RPMI7951 (cell line): Measurements from ENCODE around the gene SLC25A13. TPM values are rescaled to one million over a fixed set of nuclear protein-coding genes. Genes with fewer than 3 reads are reported as not detected.
A peak's percentile ranks its signal among the peaks of the same experiment; 100 is the strongest.

ENCODE experiments used
- DNase-seq: peaks from one replicate; pipeline ENCODE4 v3.0.0-alpha.2; 2012; ENCODE audit warnings: low read depth
- total RNA-seq: library from RNA; depleted of rRNA; stranded (reverse); fragments of >200 nt; shearing (Covaris generic); gene quantifications from 2 replicates; pipeline ENCODE4 v1.2.3, GENCODE V29; 2014

SLC25A13 gene
- total RNA-seq, 1 experiment from 2014 or later, result 41.5 TPM

DNA sequence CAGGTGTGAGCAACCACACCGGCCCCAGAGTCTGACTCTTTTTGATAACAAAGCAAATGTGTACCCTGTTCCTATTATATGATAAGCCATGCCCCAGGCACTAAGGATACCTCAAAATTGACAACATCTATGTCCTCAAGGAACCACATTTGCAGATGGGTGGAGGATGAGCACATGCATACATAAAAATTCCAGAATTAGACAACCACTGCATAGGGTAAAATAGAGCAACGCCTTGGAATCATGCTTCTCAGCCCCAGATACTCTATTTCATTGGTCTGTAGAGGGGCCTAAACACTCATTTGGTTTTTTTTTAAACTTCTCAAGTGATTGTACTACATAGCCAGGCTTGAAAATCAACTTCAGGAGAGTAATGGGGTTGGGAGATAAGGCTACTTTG lies 78.7 kb downstream of the SLC25A13 start:
- DNase-seq, result no peak

DNA sequence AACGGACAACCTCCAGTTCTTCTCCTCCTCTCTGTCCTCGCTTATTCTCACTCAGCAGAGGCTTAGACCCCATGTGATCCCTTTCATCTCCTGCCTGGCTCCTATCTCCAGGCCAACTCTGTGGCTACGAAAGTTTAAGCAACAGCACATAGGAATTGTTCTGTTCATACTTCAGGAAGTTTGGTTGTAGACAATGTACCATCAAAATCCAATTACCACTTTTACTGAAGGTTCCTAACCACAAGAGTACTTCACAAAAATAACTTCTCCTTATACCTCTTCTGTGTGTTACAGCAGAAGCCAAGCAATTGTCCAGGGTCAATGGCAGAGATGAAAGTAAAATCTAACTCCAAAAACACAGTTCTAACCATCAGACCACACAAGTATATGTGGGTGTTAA lies 80.0 kb downstream of the SLC25A13 start:
- DNase-seq, result no peak

DNA sequence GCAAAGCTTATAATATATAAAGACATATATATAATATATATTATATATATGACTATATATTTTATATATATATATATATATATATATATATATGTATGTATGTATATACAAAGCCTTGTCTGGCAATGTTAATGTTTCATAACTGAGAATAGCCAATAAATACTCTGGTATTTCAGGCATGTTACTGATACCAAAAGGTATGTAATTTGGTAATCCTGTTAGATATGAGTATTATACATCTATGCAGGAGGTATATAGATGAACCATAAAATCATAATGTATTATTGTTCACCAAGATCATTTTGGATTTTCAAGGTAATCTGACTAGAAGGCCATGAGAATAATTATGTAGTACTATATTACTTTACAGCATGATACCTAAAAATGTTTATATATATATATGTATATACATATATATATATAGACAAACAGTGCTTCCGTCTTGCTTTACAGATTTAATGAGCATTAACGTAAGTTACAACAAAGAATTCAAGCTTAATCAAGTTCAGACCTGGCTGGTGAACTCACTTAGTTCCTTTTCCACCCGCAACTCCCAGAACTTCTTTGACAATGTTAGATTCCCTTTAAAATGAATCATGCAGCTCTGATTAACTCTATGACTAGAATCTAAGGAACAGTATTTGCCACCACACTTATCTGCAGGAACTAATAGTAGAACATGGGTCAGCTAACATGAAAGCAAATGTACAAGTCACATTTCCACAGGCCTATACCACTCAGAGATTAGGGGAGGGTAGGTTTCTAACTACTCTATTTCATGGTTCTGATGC lies 82.7 kb downstream of the SLC25A13 start:
- no peak for DNase-seq

DNA sequence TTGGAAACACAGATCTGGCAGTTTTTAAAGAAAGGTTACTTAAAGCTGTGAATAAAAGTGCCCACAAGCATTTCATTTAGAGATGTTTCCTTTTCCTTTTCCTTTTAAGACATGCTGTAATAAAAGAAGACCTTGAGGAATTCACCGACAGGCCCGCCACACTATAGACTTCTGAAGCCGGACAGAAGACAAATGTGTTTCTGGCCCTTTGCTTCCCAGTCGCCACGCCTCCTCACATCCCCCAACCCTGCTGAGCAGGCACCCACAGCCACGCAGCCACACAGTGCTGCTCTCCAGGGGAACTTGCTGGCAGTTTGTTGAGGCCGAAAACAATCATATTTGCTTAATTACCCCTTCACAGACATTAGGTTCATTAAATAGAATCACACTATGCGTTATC lies 83.4 kb downstream of the SLC25A13 start:
- no peak for DNase-seq

DNA sequence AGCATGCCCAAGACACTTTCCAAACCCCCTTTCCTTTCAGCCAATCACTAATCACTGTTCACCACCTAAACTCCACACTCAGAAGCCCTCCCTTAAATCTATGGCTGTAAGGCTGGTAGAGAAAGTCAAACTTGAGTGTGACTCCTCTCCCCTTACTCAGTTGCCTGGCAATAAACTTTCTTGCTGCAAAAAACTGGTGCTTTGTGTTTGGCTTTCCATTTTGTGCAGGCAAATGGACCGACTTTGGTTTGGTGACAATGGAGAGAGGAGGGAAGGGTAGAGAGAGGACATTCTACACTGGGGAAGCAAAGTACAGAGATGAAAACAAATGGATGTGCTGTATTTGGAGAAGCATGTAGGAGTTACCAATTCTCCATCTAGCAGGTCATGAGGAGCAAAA lies 84.9 kb downstream of the SLC25A13 start:
- DNase-seq, result no peak

DNA sequence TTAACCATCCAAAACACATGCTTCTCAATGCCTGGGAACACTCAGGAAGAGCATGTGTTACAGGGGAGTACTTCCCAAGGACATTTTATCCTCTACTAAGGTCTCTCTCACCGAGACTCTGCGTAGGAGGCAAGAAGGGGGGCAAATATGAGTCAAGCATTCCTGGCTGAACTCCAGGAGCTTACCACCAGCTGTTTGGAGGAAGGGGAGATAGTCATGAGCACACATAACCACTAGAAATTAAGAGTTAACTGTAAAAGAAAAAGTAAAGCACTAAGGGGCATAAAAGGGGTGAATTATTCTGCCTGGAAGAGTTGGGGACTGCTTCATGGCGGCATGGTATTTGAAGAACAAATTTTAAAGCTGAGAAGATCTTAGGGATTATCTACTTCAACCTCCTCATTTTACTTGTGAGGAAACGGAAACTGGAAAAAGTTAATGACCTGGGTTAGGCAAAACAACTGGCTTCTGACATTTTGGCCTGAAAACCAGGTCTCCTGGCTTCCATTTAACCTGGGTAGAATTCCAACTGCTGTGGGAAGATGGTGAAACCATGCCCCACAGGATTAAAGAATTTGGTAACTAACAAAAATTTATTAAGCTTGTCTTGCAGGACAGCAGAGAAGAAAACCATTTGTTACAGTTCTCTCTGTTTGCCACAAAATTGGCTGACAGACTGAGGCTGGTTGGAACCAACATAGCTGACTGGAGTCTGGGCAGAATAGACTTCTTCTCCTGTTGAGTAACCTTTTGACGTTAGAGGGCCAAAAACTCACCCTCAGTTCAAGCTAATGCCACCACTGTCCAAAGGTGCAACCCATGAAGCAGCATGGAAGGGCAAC lies 85.5 kb downstream of the SLC25A13 start:
- peak; percentile 94 for DNase-seq

DNA sequence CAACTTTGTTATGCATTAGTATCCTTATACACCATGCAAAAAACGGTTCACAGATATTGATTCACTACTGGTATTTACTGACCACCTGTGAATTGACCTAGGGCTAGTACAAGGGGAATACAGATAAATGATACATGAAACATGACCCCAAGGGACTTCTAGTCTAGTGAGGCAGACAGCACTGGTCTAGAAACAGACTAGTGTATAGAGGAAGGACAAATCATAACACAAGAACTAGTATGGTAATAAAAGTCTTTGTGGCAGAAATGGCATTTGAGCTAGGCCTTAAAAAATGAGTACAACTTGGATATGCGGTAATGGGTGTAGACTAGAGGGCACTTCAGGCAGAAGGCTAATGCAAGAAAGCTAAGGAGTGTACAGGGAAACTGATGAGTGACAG lies 86.6 kb downstream of the SLC25A13 start:
- no peak for DNase-seq

DNA sequence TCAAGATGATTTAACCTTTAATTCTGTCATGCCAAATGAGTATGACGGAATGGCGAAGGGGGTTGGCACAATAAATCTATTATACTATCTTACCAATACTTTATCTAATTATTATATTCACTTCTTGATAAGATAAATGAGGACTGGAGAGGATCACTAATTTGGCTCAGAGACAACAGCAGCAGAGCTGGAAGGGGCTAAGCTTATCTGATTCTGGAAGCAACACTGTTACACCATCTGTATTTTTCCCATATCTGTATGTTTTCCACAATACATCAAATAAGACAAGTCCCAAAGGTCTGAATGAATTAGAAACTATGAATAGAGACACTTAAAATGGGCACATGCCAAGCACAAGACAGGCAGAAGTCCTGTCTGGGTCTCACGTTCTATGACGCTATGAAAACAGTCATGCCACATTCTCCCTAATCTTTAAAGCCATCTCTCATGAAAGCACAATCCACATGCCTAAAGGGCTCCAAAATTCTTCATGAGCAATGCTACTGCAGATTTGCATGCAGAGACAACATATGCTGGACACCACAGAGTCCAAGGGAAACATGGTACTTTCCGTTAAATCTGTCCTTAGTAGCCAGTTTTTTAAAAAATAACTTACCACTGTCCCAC lies 88.3 kb downstream of the SLC25A13 start:
- DNase-seq, result no peak

DNA sequence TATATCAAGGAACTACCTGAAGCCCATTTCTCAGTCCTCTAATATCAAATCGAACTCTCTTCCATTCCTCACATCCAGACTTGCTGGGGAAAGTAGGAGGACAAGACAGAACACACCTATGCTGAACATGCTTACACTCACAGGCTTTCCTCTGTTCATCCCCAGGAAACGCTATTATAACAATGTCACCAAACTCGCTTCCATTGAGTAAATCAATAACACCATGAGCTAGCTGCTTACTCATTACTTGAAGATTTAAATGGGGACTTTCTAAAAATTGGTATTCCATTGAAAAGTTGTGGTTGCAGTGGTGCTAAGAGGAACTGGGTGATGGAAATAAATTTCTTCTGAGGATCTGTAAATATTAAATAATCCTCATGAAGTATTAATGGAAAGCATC lies 88.8 kb downstream of the SLC25A13 start:
- no peak for DNase-seq

DNA sequence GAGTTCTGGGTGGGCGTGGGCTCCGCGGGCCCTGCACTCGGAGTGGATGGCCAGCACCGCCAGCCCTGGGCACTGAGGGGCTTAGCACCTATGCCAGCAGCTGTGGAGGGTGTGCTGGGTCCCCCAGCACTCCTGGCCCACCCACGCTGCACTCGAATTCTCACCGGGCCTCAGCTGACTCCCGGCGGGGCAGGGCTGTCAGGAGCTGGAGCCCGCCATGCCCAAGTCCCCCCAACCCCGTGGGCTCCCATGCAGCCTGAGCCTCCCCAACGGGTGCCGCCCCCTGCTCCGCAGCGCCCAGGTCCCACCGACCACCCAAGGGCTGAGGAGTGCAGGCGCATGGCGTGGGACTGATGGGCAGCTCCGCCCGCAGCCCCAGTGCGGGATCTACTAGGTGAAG lies 93.1 kb downstream of the SLC25A13 start:
- DNase-seq, result no peak

DNA sequence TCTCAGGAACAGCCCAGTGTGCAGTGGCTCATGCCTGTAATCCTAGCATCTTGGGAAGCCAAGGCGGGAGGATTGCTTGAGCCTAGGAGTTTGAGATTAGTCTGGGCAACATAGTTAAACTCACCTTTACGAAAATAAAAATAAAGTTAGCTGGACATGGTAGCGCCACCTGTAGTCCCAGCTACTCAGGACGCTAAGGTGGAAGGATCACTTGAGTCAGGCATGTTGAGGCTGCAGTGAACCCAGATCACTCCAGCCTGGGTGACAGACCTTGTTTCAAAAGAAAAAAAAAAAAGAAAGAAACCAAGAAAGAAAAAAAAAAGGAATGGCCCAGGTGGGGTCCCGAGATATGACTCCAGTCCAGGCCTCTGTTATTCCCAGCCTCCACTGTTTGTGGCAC lies 96.6 kb downstream of the SLC25A13 start:
- no peak for DNase-seq

DNA sequence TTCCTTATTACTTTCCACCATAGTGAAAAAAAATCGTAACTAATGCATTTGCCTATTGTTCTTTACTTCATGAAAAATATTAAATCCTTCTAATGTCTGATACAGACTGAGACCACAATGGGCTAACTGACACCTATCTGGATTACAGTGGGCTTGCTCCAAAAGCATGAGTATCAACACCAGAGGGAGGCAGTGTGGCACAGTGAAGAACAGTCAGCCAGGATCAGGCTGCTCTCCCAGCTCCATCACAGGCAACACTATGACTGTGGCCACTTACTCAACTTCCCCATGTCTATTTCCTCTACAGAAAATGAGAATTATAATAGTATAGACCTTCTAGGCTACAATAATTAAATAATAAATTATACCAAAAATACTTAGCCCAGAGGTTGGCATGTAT lies 97.2 kb downstream of the SLC25A13 start:
- DNase-seq, result no peak

DNA sequence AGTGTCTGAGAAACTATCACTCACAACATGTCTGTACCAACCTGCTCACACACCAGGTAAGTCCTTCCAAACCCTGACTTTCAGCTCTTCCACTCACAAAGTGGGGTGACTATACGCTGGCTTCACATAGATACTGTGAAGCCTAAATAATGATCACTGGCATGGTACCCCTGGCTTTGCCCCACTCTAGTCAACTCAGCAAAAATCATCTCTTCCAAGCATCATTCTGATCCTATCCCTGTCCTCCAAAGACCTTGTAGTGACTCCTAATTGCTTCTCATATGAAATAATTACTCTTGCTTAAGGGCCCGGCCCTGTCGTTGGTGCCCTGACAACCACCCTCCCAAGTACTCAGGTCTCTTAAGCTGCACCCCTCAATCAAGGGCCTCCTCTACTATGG lies 97.8 kb downstream of the SLC25A13 start:
- no peak for DNase-seq

DNA sequence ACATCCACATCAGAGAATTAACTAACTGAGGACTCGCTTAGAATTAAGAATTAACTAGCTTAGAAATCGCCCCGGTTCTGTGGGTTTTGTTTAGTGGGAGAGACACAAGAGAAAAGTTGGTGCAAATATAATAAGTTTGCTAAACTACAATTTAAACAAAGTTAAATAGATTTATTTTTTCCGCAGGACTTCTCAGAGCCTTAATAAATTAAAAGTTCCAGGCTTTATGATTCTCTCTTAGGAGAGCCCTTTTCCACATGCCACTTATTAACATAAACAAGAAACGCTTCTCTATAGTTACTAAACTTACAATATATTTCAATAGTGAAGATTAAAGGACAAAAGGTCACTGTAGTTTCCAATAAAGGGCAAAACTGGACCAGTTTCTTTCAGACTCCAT lies 100.0 kb downstream of the SLC25A13 start:
- DNase-seq, result no peak

DNA sequence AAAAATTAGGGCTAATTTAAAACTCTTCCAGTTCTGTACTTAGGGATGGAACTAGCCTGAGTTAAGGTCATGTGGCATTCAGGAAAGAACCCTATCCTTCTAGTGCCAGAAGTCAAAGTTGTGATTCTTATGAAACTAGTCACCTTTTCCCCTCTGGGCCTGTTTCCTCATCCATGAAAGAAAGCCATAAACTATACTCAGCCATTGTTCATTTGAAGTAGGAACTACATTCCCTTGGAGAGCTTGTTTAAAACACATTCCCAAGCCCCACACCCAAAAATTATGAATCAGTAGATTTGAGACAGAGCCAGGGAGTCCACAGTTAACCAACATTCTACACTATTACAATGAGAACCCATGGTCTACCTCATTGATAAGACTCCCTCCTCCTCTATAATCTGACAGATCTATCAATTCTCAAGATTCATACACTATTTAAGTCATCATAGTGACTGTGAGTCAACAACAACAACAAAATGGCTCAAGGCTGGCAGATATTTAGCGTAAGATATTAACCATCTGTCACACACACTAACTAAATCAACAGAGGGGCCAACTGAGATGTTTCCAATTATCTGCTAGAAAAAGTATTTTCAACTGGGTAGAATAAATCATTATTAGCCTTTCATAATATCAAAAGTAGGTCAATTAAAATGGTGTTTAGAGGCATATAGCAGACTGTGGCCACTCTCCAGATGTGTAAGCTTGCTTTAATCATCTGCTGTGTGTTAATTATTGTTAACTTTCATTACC lies 102.3 kb downstream of the SLC25A13 start:
- DNase-seq, result peak; percentile 78

DNA sequence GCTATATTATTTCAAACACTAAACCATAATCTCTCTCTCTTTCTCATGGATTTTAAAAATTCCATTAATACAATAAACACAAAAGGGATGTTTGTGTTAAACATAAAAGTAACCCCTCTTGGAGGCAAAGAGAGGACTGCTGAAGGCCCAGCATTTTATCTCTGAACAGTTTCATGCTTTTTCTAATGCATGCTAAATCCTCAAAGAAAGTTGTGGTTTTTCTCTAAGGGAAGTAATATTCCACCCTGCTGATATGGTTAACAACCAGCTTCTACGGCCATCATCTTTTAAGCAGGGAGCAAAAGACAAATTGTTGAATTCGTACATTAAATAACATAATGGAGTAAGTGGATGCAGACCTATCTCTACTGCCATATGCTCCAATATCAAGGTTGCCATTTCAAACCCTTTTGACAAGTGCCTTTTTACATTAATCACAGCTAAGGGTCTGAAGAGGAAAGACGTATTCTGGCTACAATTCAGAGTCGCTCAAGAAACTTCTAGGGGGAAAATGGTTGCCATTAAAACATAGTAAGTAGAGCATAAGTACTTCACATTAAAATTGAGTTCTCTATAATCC lies 103.1 kb downstream of the SLC25A13 start:
- DNase-seq, result no peak

DNA sequence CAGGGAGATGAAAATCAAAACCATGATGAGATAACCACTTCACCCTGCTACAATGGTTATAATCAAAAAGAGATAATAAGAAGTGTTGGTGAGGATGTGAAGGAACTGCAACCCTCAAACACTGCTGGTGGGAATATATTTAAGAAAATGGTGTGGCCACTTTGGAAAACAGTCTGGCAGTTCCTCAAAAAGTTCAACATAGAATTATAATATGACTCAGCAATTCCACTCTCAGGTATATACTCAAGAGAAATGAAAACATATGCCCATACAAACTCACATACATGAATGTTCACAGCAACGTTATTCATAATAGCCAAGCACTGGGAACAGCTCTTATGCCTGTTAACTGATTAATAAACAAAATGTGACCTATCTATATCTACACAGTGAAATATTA lies 104.8 kb downstream of the SLC25A13 start:
- no peak for DNase-seq

DNA sequence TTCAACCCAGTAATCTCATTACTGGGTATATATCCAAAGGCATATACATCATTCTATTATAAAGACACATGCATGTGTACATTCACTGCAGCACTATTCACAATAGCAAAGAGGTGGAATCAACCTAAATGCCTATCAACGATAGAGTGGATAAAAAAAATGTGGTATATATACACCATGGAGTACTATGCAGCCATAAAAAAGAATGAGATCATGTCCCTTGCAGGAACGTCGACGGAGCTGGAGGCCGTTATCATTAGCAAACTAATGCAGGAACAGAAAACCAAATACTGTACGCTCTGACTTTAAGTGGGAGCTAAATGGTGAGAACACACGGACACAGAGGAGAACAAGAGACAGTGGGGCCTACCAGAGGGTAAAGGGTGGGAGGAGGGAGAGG lies 105.5 kb downstream of the SLC25A13 start:
- no peak for DNase-seq

DNA sequence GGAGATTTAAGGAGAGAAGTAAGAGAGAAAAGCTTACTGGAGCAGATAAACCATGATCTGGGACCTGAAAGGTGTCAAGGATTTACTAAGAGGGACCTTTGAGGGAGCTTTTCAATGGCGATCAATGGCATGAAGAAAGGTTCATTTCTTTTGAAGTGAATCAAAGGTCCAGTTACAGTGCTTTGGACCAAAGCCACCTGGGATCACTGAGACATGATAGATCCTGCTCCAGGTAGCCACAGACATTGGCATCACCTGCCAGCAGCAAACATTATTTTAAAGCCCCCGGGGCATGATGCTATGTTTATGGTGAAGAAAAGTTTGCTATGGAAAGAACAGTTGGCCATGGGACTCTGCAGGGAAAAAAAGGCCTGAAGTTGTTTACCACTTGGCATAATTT lies 109.4 kb downstream of the SLC25A13 start:
- no peak for DNase-seq

DNA sequence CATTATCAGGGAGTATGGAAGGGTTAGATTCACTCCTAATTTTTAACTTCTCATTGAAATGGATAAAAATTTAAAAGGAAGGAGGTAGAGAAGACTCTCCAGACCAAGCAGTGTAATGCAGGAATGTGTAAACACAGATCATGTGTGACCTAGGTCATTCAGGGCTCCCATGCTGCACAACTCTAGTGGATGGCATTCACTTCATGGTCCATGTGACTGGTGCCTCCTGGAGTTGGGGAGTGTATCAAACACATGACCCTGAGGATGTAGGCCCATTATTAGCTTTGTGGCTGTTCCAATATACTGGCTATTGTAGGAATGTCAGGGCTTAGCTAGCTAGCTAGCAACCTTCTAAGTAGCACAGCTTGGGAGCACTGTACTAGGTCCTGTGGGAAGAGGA lies 109.9 kb downstream of the SLC25A13 start:
- no peak for DNase-seq

DNA sequence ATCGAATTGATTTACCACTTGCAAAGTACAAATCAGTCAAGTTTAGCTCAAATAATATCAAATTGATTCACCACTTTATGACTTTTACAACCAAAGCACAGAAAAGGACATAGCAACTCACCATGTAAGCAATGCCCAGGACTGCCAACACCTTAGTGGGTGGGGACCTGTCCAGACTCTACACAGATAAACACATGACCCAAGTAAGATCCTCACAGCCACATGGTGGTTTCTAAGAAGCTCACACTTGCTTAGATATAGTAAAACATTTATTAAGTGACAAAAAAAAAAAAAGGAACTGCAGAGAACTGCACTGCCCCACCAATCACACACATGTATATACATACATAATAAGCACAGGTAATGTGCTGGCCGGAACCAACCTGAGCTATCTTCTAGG lies 116.2 kb downstream of the SLC25A13 start:
- no peak for DNase-seq

DNA sequence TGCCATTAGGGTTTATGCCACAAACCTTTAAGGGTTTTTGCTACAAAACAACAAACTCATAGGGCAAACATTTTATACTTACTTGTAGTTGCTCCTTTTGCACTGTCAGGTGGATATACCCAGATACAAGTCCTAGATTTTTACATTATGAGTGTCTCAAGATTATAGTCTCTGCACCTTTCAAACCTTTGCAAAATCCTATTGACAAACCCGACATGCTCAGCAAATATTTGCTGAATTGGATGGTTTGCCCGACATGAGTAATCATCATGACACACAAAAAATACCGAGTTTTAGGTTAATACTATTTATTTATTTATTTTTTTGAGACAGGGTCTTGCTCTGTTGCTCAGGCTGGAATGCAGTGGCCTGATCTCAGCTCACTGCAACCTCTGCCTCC lies 117.3 kb downstream of the SLC25A13 start:
- DNase-seq, result no peak
